Lower lobe of right lung (tissue), 2 donors: ENCODE measurements around the gene SLC29A3. TPM values are rescaled to one million over a fixed set of nuclear protein-coding genes. Genes with fewer than 3 reads are reported as not detected.

Experiments
- ATAC-seq, 2 donors: fragments of 200-7000 bp; cut with Tn5 transposase; one replicate each; pipeline ENCODE4 v1.9.1; 2020 to 2022; ENCODE audit warnings: mild to moderate bottlenecking in 2 of 2, moderate library complexity in 2 of 2
- DNase-seq: peaks from one replicate; pipeline ENCODE4 v3.0.0-alpha.2; 2020
- H3K27ac ChIP-seq: fragments of 200-600 bp; one replicate; pipeline ENCODE4 v1.8.0; 2022
- H3K27me3 ChIP-seq: fragments of 200-600 bp; one replicate; pipeline ENCODE4 v1.8.0; 2022; ENCODE audit warnings: low read depth
- H3K36me3 ChIP-seq: fragments of 200-600 bp; one replicate; pipeline ENCODE4 v1.8.0; 2022; ENCODE audit warnings: mild to moderate bottlenecking
- H3K4me1 ChIP-seq: fragments of 200-600 bp; one replicate; pipeline ENCODE4 v1.8.0; 2022
- H3K4me3 ChIP-seq: fragments of 200-600 bp; one replicate; pipeline ENCODE4 v1.8.0; 2022; ENCODE audit warnings: mild to moderate bottlenecking
- H3K9me3 ChIP-seq: fragments of 200-600 bp; one replicate; pipeline ENCODE4 v1.8.0; 2022
- intact Hi-C: fragments of 100-400 bp; cut with DNase I; formaldehyde crosslinking; loops from one replicate; pipeline ENCODE4 v1.11.0; 2022
- total RNA-seq: library from RNA; stranded (reverse); fragmentation: NEBNext Ultra II Directional; extraction: Animal tissue kit (Norgen Biotek cat#: 25700); gene quantifications from one replicate; pipeline ENCODE4 v1.2.1, GENCODE V29; 2021
- TF ChIP-seq, protein P1 (sequence below): fragments of 200-600 bp; IDR thresholded peaks from one replicate; pipeline ENCODE4 v1.8.0; 2022; ENCODE audit warnings: antibody characterized with exemption, mild to moderate bottlenecking
- donor health status: DM: no; HTN: yes; CAD: no; lungs with severe emphysema.

The SLC29A3 gene
- total RNA-seq, 1 donor from 2014 or later = 13.2 TPM

DNA sequence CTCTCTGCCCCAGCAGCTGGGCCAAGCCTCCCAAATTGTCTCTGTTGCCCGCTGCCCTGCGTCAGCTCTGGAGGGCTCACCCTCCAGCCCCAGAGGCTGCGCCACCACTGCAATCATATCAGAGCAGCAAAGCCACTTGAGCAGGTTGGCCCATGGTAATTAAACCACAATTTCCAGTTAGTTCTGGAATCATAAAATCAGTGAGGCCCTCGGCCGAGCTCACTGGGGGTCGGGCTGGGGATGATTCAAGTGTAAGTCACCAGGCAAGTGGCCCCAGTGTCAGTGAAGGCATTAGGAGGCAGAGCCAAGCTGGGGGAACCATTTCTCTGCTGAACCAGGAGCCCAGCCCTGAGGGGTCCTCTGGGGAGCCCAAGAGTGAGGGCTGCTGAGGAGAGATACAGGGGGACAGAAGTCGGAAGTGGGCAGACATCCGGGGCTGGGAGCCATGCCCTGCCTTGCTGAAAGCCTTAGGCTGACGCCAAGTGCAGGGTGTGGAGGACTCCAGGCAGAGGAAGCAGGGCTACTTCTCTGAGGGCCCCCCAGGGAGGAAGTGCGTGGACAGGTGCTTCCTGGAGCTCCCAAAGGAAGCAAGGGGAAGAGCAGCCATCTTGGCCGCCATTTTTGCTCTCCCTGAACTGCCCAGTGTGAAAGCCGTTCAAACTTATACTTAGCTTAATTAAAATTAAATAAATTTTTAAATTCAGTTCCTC, 29.5 kb upstream of the SLC29A3 start:
- no peak overlapping the region for H3K4me3 ChIP-seq
- ATAC-seq (no peak), DNase-seq (peak; percentile 34)
- no peak overlapping the region for H3K27ac ChIP-seq
- TF ChIP-seq, protein P1, sequence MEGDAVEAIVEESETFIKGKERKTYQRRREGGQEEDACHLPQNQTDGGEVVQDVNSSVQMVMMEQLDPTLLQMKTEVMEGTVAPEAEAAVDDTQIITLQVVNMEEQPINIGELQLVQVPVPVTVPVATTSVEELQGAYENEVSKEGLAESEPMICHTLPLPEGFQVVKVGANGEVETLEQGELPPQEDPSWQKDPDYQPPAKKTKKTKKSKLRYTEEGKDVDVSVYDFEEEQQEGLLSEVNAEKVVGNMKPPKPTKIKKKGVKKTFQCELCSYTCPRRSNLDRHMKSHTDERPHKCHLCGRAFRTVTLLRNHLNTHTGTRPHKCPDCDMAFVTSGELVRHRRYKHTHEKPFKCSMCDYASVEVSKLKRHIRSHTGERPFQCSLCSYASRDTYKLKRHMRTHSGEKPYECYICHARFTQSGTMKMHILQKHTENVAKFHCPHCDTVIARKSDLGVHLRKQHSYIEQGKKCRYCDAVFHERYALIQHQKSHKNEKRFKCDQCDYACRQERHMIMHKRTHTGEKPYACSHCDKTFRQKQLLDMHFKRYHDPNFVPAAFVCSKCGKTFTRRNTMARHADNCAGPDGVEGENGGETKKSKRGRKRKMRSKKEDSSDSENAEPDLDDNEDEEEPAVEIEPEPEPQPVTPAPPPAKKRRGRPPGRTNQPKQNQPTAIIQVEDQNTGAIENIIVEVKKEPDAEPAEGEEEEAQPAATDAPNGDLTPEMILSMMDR = no peak
- H3K4me1 ChIP-seq = peaks cover 15% of the 10 kb centered on the region
- intact Hi-C loops = no loop called here
- H3K36me3 ChIP-seq = peaks cover 41% of the 10 kb centered on the region
- H3K9me3 ChIP-seq = no peaks in the 10 kb centered on the region
- H3K27me3 ChIP-seq = no peaks in the 10 kb centered on the region

DNA sequence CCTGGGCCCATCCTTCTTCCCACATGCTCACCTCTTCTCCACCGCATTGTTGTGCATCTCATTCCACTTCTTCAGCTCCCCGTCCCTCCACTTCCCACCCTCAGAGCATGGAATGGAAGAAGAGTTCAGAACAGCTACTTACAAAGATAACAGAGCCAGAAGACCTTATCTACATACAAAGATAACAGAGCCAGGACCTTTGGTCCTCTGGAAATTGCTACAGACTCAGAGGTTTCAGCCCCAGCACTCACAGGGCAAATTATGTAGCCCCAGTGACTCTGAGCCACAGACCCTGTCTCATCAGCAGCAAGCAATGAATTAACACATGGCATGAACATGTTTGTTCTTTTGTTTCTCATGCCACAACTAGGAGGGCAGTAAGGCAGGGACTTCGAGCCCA, 28.7 kb upstream of the SLC29A3 start:
- TF ChIP-seq, protein P1 = no peak
- Histone ChIP-seq H3K4me3 (no peak overlapping the region), H3K4me1 (peaks cover 15% of the 10 kb centered on the region), H3K9me3 (no peaks in the 10 kb centered on the region), H3K27ac (no peak overlapping the region), H3K27me3 (no peaks in the 10 kb centered on the region), H3K36me3 (peaks cover 49% of the 10 kb centered on the region)
- ATAC-seq (no peak), DNase-seq (peak; percentile 3)
- intact Hi-C loops = no loop called here

DNA sequence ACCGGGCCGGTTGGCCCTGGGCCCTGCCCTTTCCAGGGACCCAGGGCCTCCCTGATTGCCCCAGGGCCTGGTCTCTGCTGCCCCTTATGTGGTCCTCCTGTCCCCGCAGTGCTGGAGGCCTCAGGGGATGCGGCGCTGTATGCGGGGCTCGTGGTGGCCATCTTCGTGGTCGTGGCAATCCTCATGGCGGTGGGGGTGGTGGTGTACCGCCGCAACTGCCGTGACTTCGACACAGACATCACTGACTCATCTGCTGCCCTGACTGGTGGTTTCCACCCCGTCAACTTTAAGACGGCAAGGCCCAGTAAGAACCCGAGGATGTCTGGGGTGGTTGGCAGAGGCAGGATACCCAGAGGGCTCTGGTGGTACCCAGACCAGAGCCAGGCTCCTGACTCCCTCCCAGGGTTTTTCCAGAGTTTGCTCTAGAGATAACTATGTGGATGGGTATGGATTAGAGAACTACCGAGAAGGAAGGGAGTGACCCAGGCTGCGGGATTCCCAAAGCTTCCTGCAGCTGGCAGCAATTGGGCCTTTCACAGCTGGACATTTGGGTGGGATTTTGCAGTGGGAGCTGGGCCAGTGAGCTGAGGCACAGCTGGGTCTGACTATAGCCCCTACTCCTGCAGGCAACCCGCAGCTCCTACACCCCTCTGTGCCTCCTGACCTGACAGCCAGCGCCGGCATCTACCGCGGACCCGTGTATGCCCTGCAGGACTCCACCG, 28.1 kb upstream of the SLC29A3 start:
- DNase-seq (peak; percentile 35), ATAC-seq (no peak)
- no peaks in the 10 kb centered on the region for H3K9me3 ChIP-seq
- H3K27me3 ChIP-seq = no peaks in the 10 kb centered on the region
- intact Hi-C loops = no loop called here
- no peak overlapping the region for H3K4me3 ChIP-seq
- TF ChIP-seq, protein P1 = no peak
- peaks cover 15% of the 10 kb centered on the region for H3K4me1 ChIP-seq
- H3K27ac ChIP-seq = no peak overlapping the region
- H3K36me3 ChIP-seq = peaks cover 55% of the 10 kb centered on the region

DNA sequence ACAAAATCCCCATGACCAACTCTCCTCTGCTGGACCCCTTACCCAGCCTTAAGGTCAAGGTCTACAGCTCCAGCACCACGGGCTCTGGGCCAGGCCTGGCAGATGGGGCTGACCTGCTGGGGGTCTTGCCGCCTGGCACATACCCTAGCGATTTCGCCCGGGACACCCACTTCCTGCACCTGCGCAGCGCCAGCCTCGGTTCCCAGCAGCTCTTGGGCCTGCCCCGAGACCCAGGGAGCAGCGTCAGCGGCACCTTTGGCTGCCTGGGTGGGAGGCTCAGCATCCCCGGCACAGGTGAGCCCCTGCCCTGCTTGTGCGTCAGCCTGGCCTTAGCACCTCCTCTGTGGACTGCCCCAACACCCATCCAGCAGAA, 27.5 kb upstream of the SLC29A3 start:
- TF ChIP-seq, protein P1 = no peak
- DNase-seq (peak; percentile 34), ATAC-seq (no peak)
- Histone ChIP-seq H3K9me3 (no peaks in the 10 kb centered on the region), H3K36me3 (peaks cover 55% of the 10 kb centered on the region), H3K27me3 (no peaks in the 10 kb centered on the region), H3K4me3 (no peak overlapping the region), H3K27ac (no peak overlapping the region), H3K4me1 (peaks cover 15% of the 10 kb centered on the region)
- intact Hi-C loops = no loop called here

DNA sequence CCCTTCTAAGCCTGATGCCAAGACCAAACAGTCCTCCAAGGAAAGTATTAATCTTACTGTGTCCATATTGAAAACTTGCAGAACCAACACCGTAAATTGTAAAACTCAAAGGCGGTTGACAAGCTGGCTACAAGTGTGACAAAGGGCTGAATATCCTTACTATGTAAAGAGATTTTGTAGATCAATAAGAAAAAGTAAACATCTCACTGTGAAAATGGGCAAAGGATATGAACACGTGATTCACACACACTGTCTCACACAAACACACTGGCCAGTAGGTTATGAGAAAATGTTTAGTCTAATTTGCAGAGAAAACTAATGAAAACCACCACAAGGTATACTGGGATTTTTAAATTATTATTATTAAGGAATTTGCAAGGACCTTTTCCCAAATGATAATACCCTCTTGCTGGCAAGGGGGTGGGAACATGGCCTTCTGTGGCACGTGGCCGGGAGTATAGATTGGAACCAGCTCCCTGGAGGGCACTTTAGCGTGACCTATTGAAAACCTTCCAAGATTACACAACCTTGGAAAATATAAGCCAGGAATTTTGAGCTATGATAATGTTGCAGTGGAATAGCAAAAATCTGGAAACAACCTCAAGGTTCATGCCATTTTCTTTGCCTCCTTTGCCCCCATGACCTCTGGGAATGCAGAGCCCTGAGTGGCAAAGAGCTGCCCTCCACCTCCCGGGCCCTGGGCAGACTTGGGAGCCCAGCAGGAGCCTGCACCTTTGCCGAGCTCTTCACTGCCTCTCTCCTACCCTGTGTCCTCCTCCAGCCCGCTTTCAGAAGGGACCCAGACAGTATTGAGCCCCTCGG, 26.2 kb upstream of the SLC29A3 start:
- Histone ChIP-seq H3K4me1 (peaks cover 15% of the 10 kb centered on the region), H3K9me3 (no peaks in the 10 kb centered on the region), H3K27ac (no peak overlapping the region), H3K27me3 (no peaks in the 10 kb centered on the region), H3K36me3 (peaks cover 53% of the 10 kb centered on the region), H3K4me3 (no peak overlapping the region)
- intact Hi-C loops = no loop called here
- TF ChIP-seq, protein P1 = no peak
- ATAC-seq (no peak), DNase-seq (peak; percentile 3)
